Measurements from ENCODE around the gene PHF11. TPM values are rescaled to one million over a fixed set of nuclear protein-coding genes. Genes with fewer than 3 reads are reported as not detected.

The PHF11 gene
- total and polyA plus RNA-seq, 2 of the 8 experiments (the other 6 are each of a cell fraction or from before 2014, with no cell fraction given), result 6.1 to 8.1 TPM

DNA sequence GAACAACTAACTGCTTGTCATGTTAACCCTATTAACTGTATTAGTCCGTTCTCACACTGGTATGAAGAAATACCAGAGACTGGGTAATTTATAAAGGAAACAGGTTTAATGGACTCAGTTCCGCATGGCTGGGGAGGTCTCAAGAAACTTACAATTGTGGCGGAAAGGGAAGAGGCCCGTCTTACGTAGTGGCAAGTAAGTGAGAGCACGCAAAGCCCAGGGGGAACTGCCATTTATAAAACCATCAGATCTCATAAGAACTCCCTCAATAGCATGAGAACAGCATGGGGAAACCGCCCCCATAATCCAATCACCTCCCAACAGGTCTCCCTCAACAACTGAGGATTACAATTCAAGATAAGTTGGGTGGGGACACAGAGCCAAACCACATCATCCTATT is 34.7 kb downstream of the PHF11 start (continued):
- TF ChIP-seq, protein P1, sequence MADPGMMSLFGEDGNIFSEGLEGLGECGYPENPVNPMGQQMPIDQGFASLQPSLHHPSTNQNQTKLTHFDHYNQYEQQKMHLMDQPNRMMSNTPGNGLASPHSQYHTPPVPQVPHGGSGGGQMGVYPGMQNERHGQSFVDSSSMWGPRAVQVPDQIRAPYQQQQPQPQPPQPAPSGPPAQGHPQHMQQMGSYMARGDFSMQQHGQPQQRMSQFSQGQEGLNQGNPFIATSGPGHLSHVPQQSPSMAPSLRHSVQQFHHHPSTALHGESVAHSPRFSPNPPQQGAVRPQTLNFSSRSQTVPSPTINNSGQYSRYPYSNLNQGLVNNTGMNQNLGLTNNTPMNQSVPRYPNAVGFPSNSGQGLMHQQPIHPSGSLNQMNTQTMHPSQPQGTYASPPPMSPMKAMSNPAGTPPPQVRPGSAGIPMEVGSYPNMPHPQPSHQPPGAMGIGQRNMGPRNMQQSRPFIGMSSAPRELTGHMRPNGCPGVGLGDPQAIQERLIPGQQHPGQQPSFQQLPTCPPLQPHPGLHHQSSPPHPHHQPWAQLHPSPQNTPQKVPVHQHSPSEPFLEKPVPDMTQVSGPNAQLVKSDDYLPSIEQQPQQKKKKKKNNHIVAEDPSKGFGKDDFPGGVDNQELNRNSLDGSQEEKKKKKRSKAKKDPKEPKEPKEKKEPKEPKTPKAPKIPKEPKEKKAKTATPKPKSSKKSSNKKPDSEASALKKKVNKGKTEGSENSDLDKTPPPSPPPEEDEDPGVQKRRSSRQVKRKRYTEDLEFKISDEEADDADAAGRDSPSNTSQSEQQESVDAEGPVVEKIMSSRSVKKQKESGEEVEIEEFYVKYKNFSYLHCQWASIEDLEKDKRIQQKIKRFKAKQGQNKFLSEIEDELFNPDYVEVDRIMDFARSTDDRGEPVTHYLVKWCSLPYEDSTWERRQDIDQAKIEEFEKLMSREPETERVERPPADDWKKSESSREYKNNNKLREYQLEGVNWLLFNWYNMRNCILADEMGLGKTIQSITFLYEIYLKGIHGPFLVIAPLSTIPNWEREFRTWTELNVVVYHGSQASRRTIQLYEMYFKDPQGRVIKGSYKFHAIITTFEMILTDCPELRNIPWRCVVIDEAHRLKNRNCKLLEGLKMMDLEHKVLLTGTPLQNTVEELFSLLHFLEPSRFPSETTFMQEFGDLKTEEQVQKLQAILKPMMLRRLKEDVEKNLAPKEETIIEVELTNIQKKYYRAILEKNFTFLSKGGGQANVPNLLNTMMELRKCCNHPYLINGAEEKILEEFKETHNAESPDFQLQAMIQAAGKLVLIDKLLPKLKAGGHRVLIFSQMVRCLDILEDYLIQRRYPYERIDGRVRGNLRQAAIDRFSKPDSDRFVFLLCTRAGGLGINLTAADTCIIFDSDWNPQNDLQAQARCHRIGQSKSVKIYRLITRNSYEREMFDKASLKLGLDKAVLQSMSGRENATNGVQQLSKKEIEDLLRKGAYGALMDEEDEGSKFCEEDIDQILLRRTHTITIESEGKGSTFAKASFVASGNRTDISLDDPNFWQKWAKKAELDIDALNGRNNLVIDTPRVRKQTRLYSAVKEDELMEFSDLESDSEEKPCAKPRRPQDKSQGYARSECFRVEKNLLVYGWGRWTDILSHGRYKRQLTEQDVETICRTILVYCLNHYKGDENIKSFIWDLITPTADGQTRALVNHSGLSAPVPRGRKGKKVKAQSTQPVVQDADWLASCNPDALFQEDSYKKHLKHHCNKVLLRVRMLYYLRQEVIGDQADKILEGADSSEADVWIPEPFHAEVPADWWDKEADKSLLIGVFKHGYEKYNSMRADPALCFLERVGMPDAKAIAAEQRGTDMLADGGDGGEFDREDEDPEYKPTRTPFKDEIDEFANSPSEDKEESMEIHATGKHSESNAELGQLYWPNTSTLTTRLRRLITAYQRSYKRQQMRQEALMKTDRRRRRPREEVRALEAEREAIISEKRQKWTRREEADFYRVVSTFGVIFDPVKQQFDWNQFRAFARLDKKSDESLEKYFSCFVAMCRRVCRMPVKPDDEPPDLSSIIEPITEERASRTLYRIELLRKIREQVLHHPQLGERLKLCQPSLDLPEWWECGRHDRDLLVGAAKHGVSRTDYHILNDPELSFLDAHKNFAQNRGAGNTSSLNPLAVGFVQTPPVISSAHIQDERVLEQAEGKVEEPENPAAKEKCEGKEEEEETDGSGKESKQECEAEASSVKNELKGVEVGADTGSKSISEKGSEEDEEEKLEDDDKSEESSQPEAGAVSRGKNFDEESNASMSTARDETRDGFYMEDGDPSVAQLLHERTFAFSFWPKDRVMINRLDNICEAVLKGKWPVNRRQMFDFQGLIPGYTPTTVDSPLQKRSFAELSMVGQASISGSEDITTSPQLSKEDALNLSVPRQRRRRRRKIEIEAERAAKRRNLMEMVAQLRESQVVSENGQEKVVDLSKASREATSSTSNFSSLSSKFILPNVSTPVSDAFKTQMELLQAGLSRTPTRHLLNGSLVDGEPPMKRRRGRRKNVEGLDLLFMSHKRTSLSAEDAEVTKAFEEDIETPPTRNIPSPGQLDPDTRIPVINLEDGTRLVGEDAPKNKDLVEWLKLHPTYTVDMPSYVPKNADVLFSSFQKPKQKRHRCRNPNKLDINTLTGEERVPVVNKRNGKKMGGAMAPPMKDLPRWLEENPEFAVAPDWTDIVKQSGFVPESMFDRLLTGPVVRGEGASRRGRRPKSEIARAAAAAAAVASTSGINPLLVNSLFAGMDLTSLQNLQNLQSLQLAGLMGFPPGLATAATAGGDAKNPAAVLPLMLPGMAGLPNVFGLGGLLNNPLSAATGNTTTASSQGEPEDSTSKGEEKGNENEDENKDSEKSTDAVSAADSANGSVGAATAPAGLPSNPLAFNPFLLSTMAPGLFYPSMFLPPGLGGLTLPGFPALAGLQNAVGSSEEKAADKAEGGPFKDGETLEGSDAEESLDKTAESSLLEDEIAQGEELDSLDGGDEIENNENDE (IDR thresholded peaks at IDR 0.05; ENCODE audit: insufficient replicate concordance, low read length), result no peak
- TF ChIP-seq MAFK (IDR thresholded peaks at IDR 0.05; ENCODE audit: low read depth, low read length) (no peak), SIX5 (IDR thresholded peaks at IDR 0.05; ENCODE audit: low read depth, low read length) (no peak), POLR2AphosphoS5 (IDR thresholded peaks at IDR 0.05; ENCODE audit: low read depth, low read length) (no peak), CTBP2 (IDR thresholded peaks at IDR 0.05; ENCODE audit: borderline replicate concordance, insufficient read depth, insufficient read length, low read length) (no peak), JUND (IDR thresholded peaks at IDR 0.05; ENCODE audit: low read length) (no peak), CEBPB (IDR thresholded peaks at IDR 0.05; ENCODE audit: low read depth, low read length) (no peak), TEAD4 (IDR thresholded peaks at IDR 0.05; ENCODE audit: low read depth, low read length) (no peak)
- TF ChIP-seq, protein P2, sequence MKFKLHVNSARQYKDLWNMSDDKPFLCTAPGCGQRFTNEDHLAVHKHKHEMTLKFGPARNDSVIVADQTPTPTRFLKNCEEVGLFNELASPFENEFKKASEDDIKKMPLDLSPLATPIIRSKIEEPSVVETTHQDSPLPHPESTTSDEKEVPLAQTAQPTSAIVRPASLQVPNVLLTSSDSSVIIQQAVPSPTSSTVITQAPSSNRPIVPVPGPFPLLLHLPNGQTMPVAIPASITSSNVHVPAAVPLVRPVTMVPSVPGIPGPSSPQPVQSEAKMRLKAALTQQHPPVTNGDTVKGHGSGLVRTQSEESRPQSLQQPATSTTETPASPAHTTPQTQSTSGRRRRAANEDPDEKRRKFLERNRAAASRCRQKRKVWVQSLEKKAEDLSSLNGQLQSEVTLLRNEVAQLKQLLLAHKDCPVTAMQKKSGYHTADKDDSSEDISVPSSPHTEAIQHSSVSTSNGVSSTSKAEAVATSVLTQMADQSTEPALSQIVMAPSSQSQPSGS (IDR thresholded peaks at IDR 0.05; ENCODE audit: low read length), result no peak
